ENCODE data around the gene PCNX1. TPM values are rescaled to one million over a fixed set of nuclear protein-coding genes. Genes with fewer than 3 reads are reported as not detected.

The PCNX1 gene
- total and polyA plus RNA-seq, 4 donors: 5.7 to 41.2 (median 18.2) TPM

DNA sequence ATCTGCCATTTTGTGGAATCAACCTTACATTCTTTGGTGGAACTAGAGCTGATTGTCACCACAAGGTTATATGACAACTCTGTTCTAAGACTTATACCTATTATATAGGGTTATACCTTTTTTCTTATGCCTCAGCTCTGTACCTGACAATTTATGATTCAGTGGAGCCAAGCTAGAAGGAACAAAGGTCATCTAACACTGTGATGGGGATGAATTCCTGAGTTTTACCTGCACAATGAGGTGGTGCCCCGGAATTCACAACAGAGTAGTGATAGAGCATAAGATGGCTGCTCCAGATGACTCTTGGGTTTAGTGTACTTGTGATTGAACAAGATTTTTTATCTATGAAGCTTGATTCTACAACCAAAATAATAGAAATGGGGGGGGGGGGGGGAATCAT lies 207.3 kb downstream of the PCNX1 start:
- H3K9ac ChIP-seq (ENCODE audit: low read depth in 1 of 2, low read length in 2 of 2): no peak overlapping the region
- no peaks in the 10 kb centered on the region for H3K9me3 ChIP-seq (ENCODE audit: control insufficient read depth in 4 of 4, low read length in 3 of 4)
- no peak for TF ChIP-seq HNF4A (conservative IDR thresholded peaks at IDR 0.05)
- TF ChIP-seq JUND (IDR thresholded peaks at IDR 0.05): no peak
- no peak for TF ChIP-seq HNF4G (IDR thresholded peaks at IDR 0.05)
- TF ChIP-seq FOXA2 (IDR thresholded peaks at IDR 0.05): no peak
- TF ChIP-seq, protein P1, sequence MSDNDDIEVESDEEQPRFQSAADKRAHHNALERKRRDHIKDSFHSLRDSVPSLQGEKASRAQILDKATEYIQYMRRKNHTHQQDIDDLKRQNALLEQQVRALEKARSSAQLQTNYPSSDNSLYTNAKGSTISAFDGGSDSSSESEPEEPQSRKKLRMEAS (IDR thresholded peaks at IDR 0.05): no peak
- TF ChIP-seq, protein P2, sequence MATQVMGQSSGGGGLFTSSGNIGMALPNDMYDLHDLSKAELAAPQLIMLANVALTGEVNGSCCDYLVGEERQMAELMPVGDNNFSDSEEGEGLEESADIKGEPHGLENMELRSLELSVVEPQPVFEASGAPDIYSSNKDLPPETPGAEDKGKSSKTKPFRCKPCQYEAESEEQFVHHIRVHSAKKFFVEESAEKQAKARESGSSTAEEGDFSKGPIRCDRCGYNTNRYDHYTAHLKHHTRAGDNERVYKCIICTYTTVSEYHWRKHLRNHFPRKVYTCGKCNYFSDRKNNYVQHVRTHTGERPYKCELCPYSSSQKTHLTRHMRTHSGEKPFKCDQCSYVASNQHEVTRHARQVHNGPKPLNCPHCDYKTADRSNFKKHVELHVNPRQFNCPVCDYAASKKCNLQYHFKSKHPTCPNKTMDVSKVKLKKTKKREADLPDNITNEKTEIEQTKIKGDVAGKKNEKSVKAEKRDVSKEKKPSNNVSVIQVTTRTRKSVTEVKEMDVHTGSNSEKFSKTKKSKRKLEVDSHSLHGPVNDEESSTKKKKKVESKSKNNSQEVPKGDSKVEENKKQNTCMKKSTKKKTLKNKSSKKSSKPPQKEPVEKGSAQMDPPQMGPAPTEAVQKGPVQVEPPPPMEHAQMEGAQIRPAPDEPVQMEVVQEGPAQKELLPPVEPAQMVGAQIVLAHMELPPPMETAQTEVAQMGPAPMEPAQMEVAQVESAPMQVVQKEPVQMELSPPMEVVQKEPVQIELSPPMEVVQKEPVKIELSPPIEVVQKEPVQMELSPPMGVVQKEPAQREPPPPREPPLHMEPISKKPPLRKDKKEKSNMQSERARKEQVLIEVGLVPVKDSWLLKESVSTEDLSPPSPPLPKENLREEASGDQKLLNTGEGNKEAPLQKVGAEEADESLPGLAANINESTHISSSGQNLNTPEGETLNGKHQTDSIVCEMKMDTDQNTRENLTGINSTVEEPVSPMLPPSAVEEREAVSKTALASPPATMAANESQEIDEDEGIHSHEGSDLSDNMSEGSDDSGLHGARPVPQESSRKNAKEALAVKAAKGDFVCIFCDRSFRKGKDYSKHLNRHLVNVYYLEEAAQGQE (IDR thresholded peaks at IDR 0.05): no peak
- TF ChIP-seq YY1 (IDR thresholded peaks at IDR 0.05): no peak
- TF ChIP-seq RAD21 (IDR thresholded peaks at IDR 0.05): no peak
- TF ChIP-seq RXRA (IDR thresholded peaks at IDR 0.05): no peak
- TF ChIP-seq, protein P3, sequence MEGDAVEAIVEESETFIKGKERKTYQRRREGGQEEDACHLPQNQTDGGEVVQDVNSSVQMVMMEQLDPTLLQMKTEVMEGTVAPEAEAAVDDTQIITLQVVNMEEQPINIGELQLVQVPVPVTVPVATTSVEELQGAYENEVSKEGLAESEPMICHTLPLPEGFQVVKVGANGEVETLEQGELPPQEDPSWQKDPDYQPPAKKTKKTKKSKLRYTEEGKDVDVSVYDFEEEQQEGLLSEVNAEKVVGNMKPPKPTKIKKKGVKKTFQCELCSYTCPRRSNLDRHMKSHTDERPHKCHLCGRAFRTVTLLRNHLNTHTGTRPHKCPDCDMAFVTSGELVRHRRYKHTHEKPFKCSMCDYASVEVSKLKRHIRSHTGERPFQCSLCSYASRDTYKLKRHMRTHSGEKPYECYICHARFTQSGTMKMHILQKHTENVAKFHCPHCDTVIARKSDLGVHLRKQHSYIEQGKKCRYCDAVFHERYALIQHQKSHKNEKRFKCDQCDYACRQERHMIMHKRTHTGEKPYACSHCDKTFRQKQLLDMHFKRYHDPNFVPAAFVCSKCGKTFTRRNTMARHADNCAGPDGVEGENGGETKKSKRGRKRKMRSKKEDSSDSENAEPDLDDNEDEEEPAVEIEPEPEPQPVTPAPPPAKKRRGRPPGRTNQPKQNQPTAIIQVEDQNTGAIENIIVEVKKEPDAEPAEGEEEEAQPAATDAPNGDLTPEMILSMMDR (IDR thresholded peaks at IDR 0.05; ENCODE audit: low read depth, low read length, missing input control): no peak
- TF ChIP-seq, protein P4, sequence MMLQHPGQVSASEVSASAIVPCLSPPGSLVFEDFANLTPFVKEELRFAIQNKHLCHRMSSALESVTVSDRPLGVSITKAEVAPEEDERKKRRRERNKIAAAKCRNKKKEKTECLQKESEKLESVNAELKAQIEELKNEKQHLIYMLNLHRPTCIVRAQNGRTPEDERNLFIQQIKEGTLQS (IDR thresholded peaks at IDR 0.05): no peak
- TF ChIP-seq, protein P5, sequence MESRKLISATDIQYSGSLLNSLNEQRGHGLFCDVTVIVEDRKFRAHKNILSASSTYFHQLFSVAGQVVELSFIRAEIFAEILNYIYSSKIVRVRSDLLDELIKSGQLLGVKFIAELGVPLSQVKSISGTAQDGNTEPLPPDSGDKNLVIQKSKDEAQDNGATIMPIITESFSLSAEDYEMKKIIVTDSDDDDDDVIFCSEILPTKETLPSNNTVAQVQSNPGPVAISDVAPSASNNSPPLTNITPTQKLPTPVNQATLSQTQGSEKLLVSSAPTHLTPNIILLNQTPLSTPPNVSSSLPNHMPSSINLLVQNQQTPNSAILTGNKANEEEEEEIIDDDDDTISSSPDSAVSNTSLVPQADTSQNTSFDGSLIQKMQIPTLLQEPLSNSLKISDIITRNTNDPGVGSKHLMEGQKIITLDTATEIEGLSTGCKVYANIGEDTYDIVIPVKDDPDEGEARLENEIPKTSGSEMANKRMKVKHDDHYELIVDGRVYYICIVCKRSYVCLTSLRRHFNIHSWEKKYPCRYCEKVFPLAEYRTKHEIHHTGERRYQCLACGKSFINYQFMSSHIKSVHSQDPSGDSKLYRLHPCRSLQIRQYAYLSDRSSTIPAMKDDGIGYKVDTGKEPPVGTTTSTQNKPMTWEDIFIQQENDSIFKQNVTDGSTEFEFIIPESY (IDR thresholded peaks at IDR 0.05): no peak
- no peak for TF ChIP-seq GABPA (IDR thresholded peaks at IDR 0.05 in 1 of 2, conservative IDR thresholded peaks at IDR 0.05 in 1 of 2)
- TF ChIP-seq EGR1 (IDR thresholded peaks at IDR 0.05; ENCODE audit: low read depth in 2 of 2): no peak
- no peak for TF ChIP-seq NR2F2 (IDR thresholded peaks at IDR 0.05)
- TF ChIP-seq FOXA1 (IDR thresholded peaks at IDR 0.05): no peak
- no peak for TF ChIP-seq SP1 (IDR thresholded peaks at IDR 0.05)
- TF ChIP-seq TAF1 (conservative IDR thresholded peaks at IDR 0.05): no peak
- H3K27me3 ChIP-seq (ENCODE audit: control insufficient read depth in 4 of 4, insufficient read depth in 4 of 4, low read length in 3 of 4): no peaks in the 10 kb centered on the region
- peaks cover 7 to 41% (median 29%) of the 10 kb centered on the region in 4 donors for H3K4me1 ChIP-seq (ENCODE audit: control insufficient read depth in 4 of 4, insufficient read depth in 4 of 4, low read length in 3 of 4)
- 93% methylated on average over 1 of the region's 1 CpG for WGBS
- no peak overlapping the region for H3K4me3 ChIP-seq (ENCODE audit: low read depth in 1 of 3, low read length in 3 of 3)
- H3K36me3 ChIP-seq (ENCODE audit: control insufficient read depth in 4 of 4, insufficient read depth in 3 of 4, low read depth in 1 of 4, low read length in 3 of 4): peaks cover 3 to 15% (median 10%) of the 10 kb centered on the region in 4 donors
- no peak overlapping the region for H3K27ac ChIP-seq (ENCODE audit: low read depth in 1 of 2, low read length in 2 of 2)
- no peak for DNase-seq (ENCODE audit: low spot score)

Measured in liver (tissue), 9 donors.